Gastroesophageal sphincter (tissue), 3 donors: ENCODE data around the gene NEK10.

Experiments used
- EP300 ChIP-seq: sonication (generic); formaldehyde crosslinking; IDR thresholded peaks from one replicate; pipeline ENCODE4 v1.6.1; 2017; ENCODE audit warnings: antibody characterized with exemption, mild to moderate bottlenecking
- POLR2A ChIP-seq, 2 donors: fragments of 450-650 bp; IDR thresholded peaks; one replicate each; pipeline ENCODE4 v1.6.1; 2017; ENCODE audit warnings: antibody characterized with exemption in 2 of 2, mild to moderate bottlenecking in 2 of 2, moderate library complexity in 1 of 2
- TF ChIP-seq, protein P1 (sequence below), 4 experiments: fragments of 200-600 bp in 2 of 4; fragments of 450-650 bp in 2 of 4; sonication (generic) in 1 of 4; IDR thresholded peaks; one replicate each; pipeline ENCODE4 v1.5.1; 2017 to 2019; ENCODE audit warnings: antibody characterized with exemption in 4 of 4, mild to moderate bottlenecking in 2 of 4, moderate library complexity in 2 of 4

DNA sequence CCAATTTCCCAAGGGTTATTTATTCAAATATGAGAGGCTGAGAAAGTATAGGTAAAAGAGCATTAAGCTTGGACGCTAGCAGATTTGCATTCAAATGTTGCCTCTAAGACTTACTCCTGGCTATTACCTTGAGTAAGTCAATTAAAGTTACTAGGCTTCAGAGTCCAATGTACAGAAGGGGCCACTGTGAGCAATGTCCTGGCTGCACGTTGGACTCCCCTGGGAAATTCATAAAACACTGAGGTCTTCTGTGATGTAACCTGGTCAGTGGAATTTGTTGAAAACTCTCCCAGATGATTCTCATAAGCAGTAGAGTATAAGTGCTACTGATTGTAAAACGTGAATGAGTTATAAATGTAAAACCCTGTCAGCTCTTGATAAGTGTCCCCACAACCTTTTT is 295.3 kb downstream of the NEK10 start:
- TF ChIP-seq EP300 (no peak), POLR2A (IDR thresholded peaks at IDR 0.05) (no peak)
- TF ChIP-seq, protein P1, sequence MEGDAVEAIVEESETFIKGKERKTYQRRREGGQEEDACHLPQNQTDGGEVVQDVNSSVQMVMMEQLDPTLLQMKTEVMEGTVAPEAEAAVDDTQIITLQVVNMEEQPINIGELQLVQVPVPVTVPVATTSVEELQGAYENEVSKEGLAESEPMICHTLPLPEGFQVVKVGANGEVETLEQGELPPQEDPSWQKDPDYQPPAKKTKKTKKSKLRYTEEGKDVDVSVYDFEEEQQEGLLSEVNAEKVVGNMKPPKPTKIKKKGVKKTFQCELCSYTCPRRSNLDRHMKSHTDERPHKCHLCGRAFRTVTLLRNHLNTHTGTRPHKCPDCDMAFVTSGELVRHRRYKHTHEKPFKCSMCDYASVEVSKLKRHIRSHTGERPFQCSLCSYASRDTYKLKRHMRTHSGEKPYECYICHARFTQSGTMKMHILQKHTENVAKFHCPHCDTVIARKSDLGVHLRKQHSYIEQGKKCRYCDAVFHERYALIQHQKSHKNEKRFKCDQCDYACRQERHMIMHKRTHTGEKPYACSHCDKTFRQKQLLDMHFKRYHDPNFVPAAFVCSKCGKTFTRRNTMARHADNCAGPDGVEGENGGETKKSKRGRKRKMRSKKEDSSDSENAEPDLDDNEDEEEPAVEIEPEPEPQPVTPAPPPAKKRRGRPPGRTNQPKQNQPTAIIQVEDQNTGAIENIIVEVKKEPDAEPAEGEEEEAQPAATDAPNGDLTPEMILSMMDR (IDR thresholded peaks at IDR 0.05): no peak
